Urinary bladder (tissue), 4 donors: Measurements from ENCODE around the gene ZNF362. TPM values are rescaled to one million over a fixed set of nuclear protein-coding genes. Genes with fewer than 3 reads are reported as not detected.
A peak's percentile ranks its signal among the peaks of the same experiment; 100 is the strongest.

ENCODE experiments used
- DNase-seq: peaks from one replicate; pipeline ENCODE4 v3.0.0-alpha.2; 2015; ENCODE audit errors: extremely low spot score
- H3K27ac ChIP-seq: one replicate; pipeline ENCODE4 v1.5.1; 2013; ENCODE audit warnings: low read depth, mild to moderate bottlenecking, moderate library complexity
- H3K36me3 ChIP-seq: one replicate; pipeline ENCODE4 v1.6.1; 2013; ENCODE audit warnings: mild to moderate bottlenecking, moderate library complexity; ENCODE audit not compliant: insufficient read depth
- H3K4me1 ChIP-seq: one replicate; pipeline ENCODE4 v1.6.1; 2013; ENCODE audit warnings: mild to moderate bottlenecking, moderate library complexity; ENCODE audit not compliant: insufficient read depth
- H3K4me3 ChIP-seq: one replicate; pipeline ENCODE4 v1.5.1; 2013; ENCODE audit warnings: low read depth, low read length
- WGBS: extraction: QIAGEN DNeasy Blood & Tissue Kit; methylation state at CpG from one replicate; pipeline ENCODE4 v1.1.7; 2013; 5-methylcytosine and 5-hydroxymethylcytosine counted together
- polyA plus RNA-seq: library from polyadenylated mRNA; stranded (reverse); fragments of 200-250 nt; gene quantifications from one replicate; pipeline ENCODE4 v1.2.3, GENCODE V29; 2013
- total RNA-seq: library from RNA; depleted of rRNA; stranded (reverse); fragments of >200 nt; gene quantifications from one replicate; pipeline ENCODE4 v1.2.3, GENCODE V29; 2014
- donor health status: healthy with polysubstance abuse.
- donor health status: healthy.

ZNF362 gene
- total and polyA plus RNA-seq, 2 donors, result 10.3 to 33.7 TPM

- H3K27ac ChIP-seq, result no peak overlapping the region
- DNase-seq, result no peak
- 48% methylated on average over 13 of the region's 13 CpGs for WGBS
Measured at GRCh38 chr1:33292726-33293340, 36.5 kb downstream of the ZNF362 start.

GRCh38 chr1:33294071-33295010 lies 38.0 kb downstream of the ZNF362 start:
- DNase-seq, result no peak
- no peak overlapping the region for H3K27ac ChIP-seq
- H3K36me3 ChIP-seq, result no peaks in the 10 kb centered on the region
- WGBS, result 86% methylated on average over 13 of the region's 13 CpGs
- no peaks in the 10 kb centered on the region for H3K4me1 ChIP-seq
- no peak overlapping the region for H3K4me3 ChIP-seq

More at GRCh38 chr1:33292726-33293340, 36.5 kb downstream of the ZNF362 start:
- H3K4me1 ChIP-seq, result no peaks in the 10 kb centered on the region
- no peak overlapping the region for H3K4me3 ChIP-seq
- H3K36me3 ChIP-seq, result no peaks in the 10 kb centered on the region

GRCh38 chr1:33295023-33295422 lies 38.7 kb downstream of the ZNF362 start:
- H3K36me3 ChIP-seq, result no peaks in the 10 kb centered on the region

GRCh38 chr1:33295450-33296081 lies 39.3 kb downstream of the ZNF362 start:
- Histone ChIP-seq H3K4me1 (no peaks in the 10 kb centered on the region), H3K27ac (no peak overlapping the region), H3K36me3 (no peaks in the 10 kb centered on the region), H3K4me3 (no peak overlapping the region)
- DNase-seq, result peak; percentile 65
- 36% methylated on average over 12 of the region's 12 CpGs for WGBS

More at GRCh38 chr1:33295023-33295422, 38.7 kb downstream of the ZNF362 start:
- Histone ChIP-seq H3K4me3 (no peak overlapping the region), H3K4me1 (no peaks in the 10 kb centered on the region), H3K27ac (no peak overlapping the region)
- DNase-seq, result no peak
- 78% methylated on average over 15 of the region's 15 CpGs for WGBS

GRCh38 chr1:33296082-33296458 lies 39.8 kb downstream of the ZNF362 start:
- no peak for DNase-seq
- Histone ChIP-seq H3K4me1 (no peaks in the 10 kb centered on the region), H3K27ac (no peak overlapping the region), H3K36me3 (no peaks in the 10 kb centered on the region), H3K4me3 (no peak overlapping the region)
- 82% methylated on average over 9 of the region's 9 CpGs for WGBS

GRCh38 chr1:33296824-33297223 lies 40.5 kb downstream of the ZNF362 start:
- WGBS, result 94% methylated on average over 4 of the region's 4 CpGs
- no peaks in the 10 kb centered on the region for H3K36me3 ChIP-seq
- no peak overlapping the region for H3K4me3 ChIP-seq
- DNase-seq, result no peak
- H3K27ac ChIP-seq, result no peak overlapping the region
- no peaks in the 10 kb centered on the region for H3K4me1 ChIP-seq

- WGBS, result 96% methylated on average over 4 of the region's 4 CpGs
- H3K36me3 ChIP-seq, result no peaks in the 10 kb centered on the region
- no peak overlapping the region for H3K4me3 ChIP-seq
- no peak for DNase-seq
- no peaks in the 10 kb centered on the region for H3K4me1 ChIP-seq
- no peak overlapping the region for H3K27ac ChIP-seq
Measured at GRCh38 chr1:33297911-33298622, 41.8 kb downstream of the ZNF362 start.

GRCh38 chr1:33298623-33299277 lies 42.5 kb downstream of the ZNF362 start:
- Histone ChIP-seq H3K4me1 (no peaks in the 10 kb centered on the region), H3K27ac (no peak overlapping the region), H3K4me3 (no peak overlapping the region), H3K36me3 (no peaks in the 10 kb centered on the region)
- 73% methylated on average over 18 of the region's 18 CpGs for WGBS
- DNase-seq, result no peak

- H3K4me3 ChIP-seq, result no peak overlapping the region
- no peak overlapping the region for H3K27ac ChIP-seq
- WGBS, result 87% methylated on average over 15 of the region's 15 CpGs
- no peaks in the 10 kb centered on the region for H3K36me3 ChIP-seq
- no peaks in the 10 kb centered on the region for H3K4me1 ChIP-seq
- DNase-seq, result no peak
Measured at GRCh38 chr1:33299461-33300155, 43.3 kb downstream of the ZNF362 start.

- Histone ChIP-seq H3K4me1 (no peaks in the 10 kb centered on the region), H3K36me3 (no peaks in the 10 kb centered on the region), H3K27ac (no peak overlapping the region), H3K4me3 (no peak overlapping the region)
- peak; percentile 49 for DNase-seq
- WGBS, result 55% methylated on average over 5 of the region's 5 CpGs
Measured at GRCh38 chr1:33300673-33301072, 44.4 kb downstream of the ZNF362 start.

- DNase-seq, result no peak
- no peak overlapping the region for H3K27ac ChIP-seq
- no peaks in the 10 kb centered on the region for H3K4me1 ChIP-seq
- H3K36me3 ChIP-seq, result no peaks in the 10 kb centered on the region
- no peak overlapping the region for H3K4me3 ChIP-seq
- WGBS, result 71% methylated on average over 4 of the region's 4 CpGs
Measured at GRCh38 chr1:33301273-33301984, 45.1 kb downstream of the ZNF362 start.

- 95% methylated on average over 1 of the region's 1 CpG for WGBS
- no peak overlapping the region for H3K27ac ChIP-seq
- H3K36me3 ChIP-seq, result no peaks in the 10 kb centered on the region
- no peak overlapping the region for H3K4me3 ChIP-seq
- no peaks in the 10 kb centered on the region for H3K4me1 ChIP-seq
- no peak for DNase-seq
Measured at GRCh38 chr1:33302325-33302724, 46.0 kb downstream of the ZNF362 start.
